Measurements from ENCODE around the gene MZT2B.
"Not testable (repeated sequence)": the region's sequence is repeated elsewhere in the genome, so short reads cannot be mapped to it uniquely, and the experiment has no call there.

GRCh38 chr2:130220505-130220904 lies 38.4 kb downstream of the MZT2B start:
- not testable (repeated sequence) for TF ChIP-seq CTCF (IDR thresholded peaks at IDR 0.05; ENCODE audit: insufficient read depth, low read length); POLR2AphosphoS5 (IDR thresholded peaks at IDR 0.05; ENCODE audit: low read depth); REST (IDR thresholded peaks at IDR 0.05; ENCODE audit: insufficient replicate concordance, low read depth); GABPA (IDR thresholded peaks at IDR 0.05; ENCODE audit: low read depth)
